Right lobe of liver (tissue), 6 donors: ENCODE data around the gene CAND1. TPM values are rescaled to one million over a fixed set of nuclear protein-coding genes. Genes with fewer than 3 reads are reported as not detected.

ENCODE experiments used
- ATAC-seq, 4 donors: fragments of 200-7000 bp; cut with Tn5 transposase; one replicate each; pipeline ENCODE4 v1.9.1; 2020; ENCODE audit warnings: mild to moderate bottlenecking in 4 of 4, moderate library complexity in 4 of 4
- DNase-seq, 3 donors: peaks; one replicate each; pipeline ENCODE4 v3.0.0-alpha.2; 2020
- H3K27ac ChIP-seq, 3 donors: fragments of 200-600 bp; one replicate each; pipeline ENCODE4 v1.8.0; 2022
- H3K27me3 ChIP-seq, 2 donors: fragments of 200-600 bp; one replicate each; pipeline ENCODE4 v1.8.0; 2022
- H3K36me3 ChIP-seq, 4 donors: fragments of 200-600 bp; sonication (generic) in 1 of 4; one replicate each; pipeline versions ENCODE4 v1.5.1 to v1.8.0; 2017 to 2022; ENCODE audit warnings: control low read depth in 1 of 4
- H3K4me1 ChIP-seq, 4 donors: fragments of 200-600 bp; sonication (generic) in 1 of 4; one replicate each; pipeline versions ENCODE4 v1.5.1 to v1.8.0; 2017 to 2022; ENCODE audit warnings: control low read depth in 1 of 4
- H3K4me3 ChIP-seq, 3 donors: fragments of 200-600 bp; one replicate each; pipeline ENCODE4 v1.8.0; 2022
- H3K9me3 ChIP-seq, 4 donors: fragments of 200-600 bp; sonication (generic) in 1 of 4; one replicate each; pipeline versions ENCODE4 v1.5.1 to v1.8.0; 2017 to 2022; ENCODE audit warnings: control low read depth in 1 of 4
- POLR2A ChIP-seq: fragments of 450-650 bp; IDR thresholded peaks from one replicate; pipeline ENCODE4 v1.6.1; 2017; ENCODE audit warnings: antibody characterized with exemption, mild to moderate bottlenecking
- WGBS: methylation state at CpG from one replicate; pipeline ENCODE4 v1.1.6; 2018; ENCODE audit warnings: low coverage, low lambda C conversion rate; ENCODE audit not compliant: insufficient coverage; ENCODE audit errors: missing lambda C conversion rate; 5-methylcytosine and 5-hydroxymethylcytosine counted together
- intact Hi-C, 2 donors: fragments of 100-400 bp; cut with DNase I; formaldehyde crosslinking; loops; one replicate each; pipeline versions ENCODE4 v1.11.2 to v1.14.1; 2022
- total RNA-seq, 6 experiments: library from RNA; depleted of rRNA in 2 of 6; stranded (reverse); fragments of >200 nt in 2 of 6; fragmentation: NEBNext Ultra II Directional in 3 of 6; extraction: Animal tissue kit (Norgen Biotek cat#: 25700) in 3 of 6; gene quantifications; one replicate each; pipeline versions ENCODE4 v1.1.0 to v1.2.4, GENCODE V29; 2016 to 2023
- TF ChIP-seq, protein P1 (sequence below), 4 donors: fragments of 200-600 bp in 3 of 4; fragments of 450-650 bp in 1 of 4; IDR thresholded peaks; one replicate each; pipeline versions ENCODE4 v1.5.1 to v1.8.0; 2016 to 2022; ENCODE audit warnings: antibody characterized with exemption in 4 of 4, mild to moderate bottlenecking in 2 of 4
- donor health status: DM: no; HTN: yes; CAD: no.
- donor health status: DM: no; HTN: no; CAD: no.
- donor health status: DM: no; HTN: no; CAD: no.
- donor health status: DM: no; HTN: yes; CAD: no.
- donor health status: DM: no; HTN: yes; CAD: no.

Gene CAND1
- total RNA-seq, 6 experiments from 2014 or later: 29.3 to 64.4 (median 57.6) TPM

DNA sequence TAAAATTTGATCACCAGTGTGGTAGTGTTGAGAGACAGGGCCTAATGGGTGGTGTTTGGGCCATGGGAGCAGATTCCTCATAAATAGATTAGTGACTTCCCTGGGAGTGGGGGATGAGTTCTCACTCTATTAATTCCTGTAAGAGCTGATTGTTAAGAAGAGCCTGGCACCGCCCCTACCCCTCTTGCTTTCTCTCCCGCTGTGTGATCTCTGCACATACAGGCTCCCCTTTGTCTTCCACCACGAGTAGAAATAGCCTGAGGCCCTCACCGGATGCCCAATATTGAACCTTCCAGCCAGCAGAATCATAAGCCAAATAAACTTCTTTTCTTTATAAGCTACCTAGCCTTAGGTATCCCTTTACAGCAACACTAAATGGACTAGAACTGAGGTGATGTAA, 31.9 kb upstream of the CAND1 start:
- ATAC-seq (no peak), DNase-seq (no peak)
- Histone ChIP-seq H3K4me3 (no peak overlapping the region), H3K4me1 (no peaks in the 10 kb centered on the region), H3K27me3 (no peaks in the 10 kb centered on the region), H3K9me3 (peaks cover 0 to 2% (median 0%) of the 10 kb centered on the region in 4 donors), H3K36me3 (no peaks in the 10 kb centered on the region), H3K27ac (no peak overlapping the region)
- intact Hi-C loops: no loop called here
- WGBS: 36% methylated on average over 4 of the region's 4 CpGs
- TF ChIP-seq POLR2A: no peak
- TF ChIP-seq, protein P1, sequence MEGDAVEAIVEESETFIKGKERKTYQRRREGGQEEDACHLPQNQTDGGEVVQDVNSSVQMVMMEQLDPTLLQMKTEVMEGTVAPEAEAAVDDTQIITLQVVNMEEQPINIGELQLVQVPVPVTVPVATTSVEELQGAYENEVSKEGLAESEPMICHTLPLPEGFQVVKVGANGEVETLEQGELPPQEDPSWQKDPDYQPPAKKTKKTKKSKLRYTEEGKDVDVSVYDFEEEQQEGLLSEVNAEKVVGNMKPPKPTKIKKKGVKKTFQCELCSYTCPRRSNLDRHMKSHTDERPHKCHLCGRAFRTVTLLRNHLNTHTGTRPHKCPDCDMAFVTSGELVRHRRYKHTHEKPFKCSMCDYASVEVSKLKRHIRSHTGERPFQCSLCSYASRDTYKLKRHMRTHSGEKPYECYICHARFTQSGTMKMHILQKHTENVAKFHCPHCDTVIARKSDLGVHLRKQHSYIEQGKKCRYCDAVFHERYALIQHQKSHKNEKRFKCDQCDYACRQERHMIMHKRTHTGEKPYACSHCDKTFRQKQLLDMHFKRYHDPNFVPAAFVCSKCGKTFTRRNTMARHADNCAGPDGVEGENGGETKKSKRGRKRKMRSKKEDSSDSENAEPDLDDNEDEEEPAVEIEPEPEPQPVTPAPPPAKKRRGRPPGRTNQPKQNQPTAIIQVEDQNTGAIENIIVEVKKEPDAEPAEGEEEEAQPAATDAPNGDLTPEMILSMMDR (IDR thresholded peaks at IDR 0.05): no peak

DNA sequence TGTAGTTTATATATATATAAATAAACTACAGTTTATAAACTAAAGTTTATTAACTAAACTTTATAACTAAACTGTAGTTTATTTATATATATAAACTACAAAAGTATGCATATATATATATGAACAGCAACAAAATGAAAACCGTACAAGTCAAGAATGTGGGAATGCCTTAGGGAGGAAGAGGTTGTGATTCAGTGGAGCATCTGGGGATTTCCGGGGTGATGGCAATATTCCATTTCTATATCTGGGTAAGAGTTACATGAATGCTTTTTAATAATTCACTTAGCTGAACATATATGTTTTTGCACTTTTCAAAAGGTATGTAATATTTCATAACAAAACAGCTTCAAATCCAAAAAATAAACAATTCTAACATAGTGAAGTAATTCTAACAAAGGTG, 30.1 kb upstream of the CAND1 start:
- intact Hi-C loops: no loop called here
- H3K27me3 ChIP-seq: no peaks in the 10 kb centered on the region
- ATAC-seq (no peak), DNase-seq (no peak)
- WGBS: 52% methylated on average over 2 of the region's 2 CpGs
- H3K27ac ChIP-seq: no peak overlapping the region
- no peaks in the 10 kb centered on the region for H3K4me1 ChIP-seq
- H3K9me3 ChIP-seq: peaks cover 0 to 2% (median 0%) of the 10 kb centered on the region in 4 donors
- H3K36me3 ChIP-seq: no peaks in the 10 kb centered on the region
- TF ChIP-seq POLR2A: no peak
- H3K4me3 ChIP-seq: no peak overlapping the region

DNA sequence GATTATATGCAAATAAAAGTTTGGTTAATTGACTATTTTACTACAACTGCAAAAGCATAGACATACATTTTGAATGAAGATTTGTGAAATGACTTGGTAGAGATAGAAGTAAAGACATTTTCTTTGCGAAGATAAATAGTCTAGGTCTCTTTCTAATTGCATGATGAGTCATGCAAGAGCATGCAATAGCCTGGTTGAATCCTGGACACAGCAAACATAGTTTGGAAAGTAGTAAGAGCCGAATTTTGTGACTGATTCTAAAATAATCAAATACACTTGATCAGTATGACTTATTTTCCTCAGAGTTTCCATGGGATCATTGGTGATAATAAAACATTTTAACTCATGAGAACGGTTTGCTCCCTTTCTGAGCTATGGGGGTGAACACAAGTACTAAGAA, 27.7 kb upstream of the CAND1 start:
- WGBS: 58% methylated on average over 3 of the region's 3 CpGs
- Histone ChIP-seq H3K4me3 (no peak overlapping the region), H3K9me3 (no peaks in the 10 kb centered on the region), H3K27ac (no peak overlapping the region), H3K36me3 (no peaks in the 10 kb centered on the region), H3K4me1 (no peaks in the 10 kb centered on the region), H3K27me3 (no peaks in the 10 kb centered on the region)
- intact Hi-C loops: no loop called here
- ATAC-seq (no peak), DNase-seq (no peak)
- TF ChIP-seq, protein P1 (IDR thresholded peaks at IDR 0.05): no peak
- no peak for TF ChIP-seq POLR2A

DNA sequence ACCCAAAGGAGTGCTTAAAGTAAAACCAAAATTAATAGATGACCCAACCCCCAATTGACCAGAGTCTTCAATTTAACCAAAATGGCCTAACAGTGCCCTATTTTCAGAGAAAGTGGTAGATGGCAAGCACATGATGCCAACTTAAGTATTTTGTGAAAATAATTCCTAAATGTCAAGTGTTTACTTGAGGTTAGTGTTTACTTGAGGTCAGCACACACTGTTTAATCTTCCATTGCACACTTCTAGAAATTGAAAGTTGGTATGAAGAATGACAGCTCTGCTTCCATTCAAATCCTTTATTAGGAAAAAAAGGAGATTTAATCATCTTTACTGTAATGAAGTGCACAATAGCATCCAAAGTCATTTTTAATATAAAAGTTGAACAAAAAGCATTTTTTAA, 25.9 kb upstream of the CAND1 start:
- no peak for TF ChIP-seq POLR2A
- TF ChIP-seq, protein P1 (IDR thresholded peaks at IDR 0.05): no peak
- no peak for ATAC-seq
- H3K4me1 ChIP-seq: no peaks in the 10 kb centered on the region
- DNase-seq: no peak
- H3K9me3 ChIP-seq: no peaks in the 10 kb centered on the region
- H3K36me3 ChIP-seq: no peaks in the 10 kb centered on the region
- H3K27ac ChIP-seq: no peak overlapping the region
- H3K27me3 ChIP-seq: no peaks in the 10 kb centered on the region
- H3K4me3 ChIP-seq: no peak overlapping the region
- intact Hi-C loops: no loop called here

DNA sequence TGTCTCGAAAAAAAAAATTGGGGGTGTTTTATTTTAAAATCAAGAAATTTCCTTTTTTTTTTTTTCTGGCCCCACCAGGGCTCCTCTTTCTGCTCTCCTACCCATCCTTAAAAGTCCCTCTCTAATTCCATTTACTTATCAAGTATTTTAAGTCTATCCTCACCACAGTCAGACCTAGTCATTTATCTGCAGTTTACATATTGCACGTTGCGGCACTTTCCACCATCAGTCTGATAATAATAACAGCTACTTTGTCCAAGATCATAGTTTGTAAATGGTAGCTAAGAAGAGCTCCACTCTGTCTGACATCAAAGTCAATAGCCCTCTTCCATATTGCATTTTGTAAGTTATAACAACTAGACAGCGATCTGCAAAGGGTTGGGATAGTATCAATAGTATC, 23.6 kb upstream of the CAND1 start:
- H3K36me3 ChIP-seq: no peaks in the 10 kb centered on the region
- no peak overlapping the region for H3K27ac ChIP-seq
- no peak for ATAC-seq
- no peak for DNase-seq
- intact Hi-C loops: no loop called here
- H3K9me3 ChIP-seq: no peaks in the 10 kb centered on the region
- 60% methylated on average over 4 of the region's 4 CpGs for WGBS
- no peaks in the 10 kb centered on the region for H3K27me3 ChIP-seq
- no peaks in the 10 kb centered on the region for H3K4me1 ChIP-seq
- TF ChIP-seq, protein P1 (IDR thresholded peaks at IDR 0.05): no peak
- no peak overlapping the region for H3K4me3 ChIP-seq
